HepG2 (cell line): Measurements from ENCODE around the gene HBS1L.

ENCODE experiments used
- ATF4 ChIP-seq, 2 experiments: fragments of 450-650 bp in 1 of 2; sonication (generic) in 1 of 2; formaldehyde crosslinking; IDR thresholded peaks; 2 replicates each; pipeline versions ENCODE4 v1.5.0 to v1.8.0; 2020 to 2022; ENCODE audit warnings: mild to moderate bottlenecking in 1 of 2, missing genetic modification reagents in 1 of 2
- JUND ChIP-seq: sonication (generic); formaldehyde crosslinking; IDR thresholded peaks from 2 replicates; pipeline ENCODE4 v1.8.0; 2022; ENCODE audit warnings: mild to moderate bottlenecking, missing genetic modification reagents
- LRRFIP1 ChIP-seq: sonication (generic); formaldehyde crosslinking; conservative IDR thresholded peaks from 2 replicates; pipeline ENCODE4 v1.4.0; 2020; ENCODE audit warnings: missing genetic modification reagents
- MLLT10 ChIP-seq: sonication (generic); formaldehyde crosslinking; IDR thresholded peaks from 2 replicates; pipeline ENCODE4 v1.4.0; 2020; ENCODE audit warnings: missing genetic modification reagents
- NFE2L2 ChIP-seq: fragments of 150-350 bp; IDR thresholded peaks from 2 replicates; pipeline ENCODE4 v1.6.1; 2014; ENCODE audit warnings: low read length
- PAX8 ChIP-seq: sonication (generic); formaldehyde crosslinking; IDR thresholded peaks from 2 replicates; pipeline ENCODE4 v1.8.0; 2022; ENCODE audit warnings: mild to moderate bottlenecking, missing genetic modification reagents, borderline replicate concordance
- POLR2A ChIP-seq, 2 experiments: IDR thresholded peaks; 2 replicates each; pipeline ENCODE4 v1.6.1; 2011; ENCODE audit warnings: low read depth in 2 of 2, low read length in 2 of 2, mild to moderate bottlenecking in 1 of 2, moderate library complexity in 1 of 2; ENCODE audit not compliant: insufficient read depth in 1 of 2
- RFX5 ChIP-seq: IDR thresholded peaks from 2 replicates; pipeline ENCODE4 v1.6.1; 2011; ENCODE audit warnings: low read depth, low read length, improper control_type of control experiment
- ZC3H13 ChIP-seq: sonication (generic); formaldehyde crosslinking; IDR thresholded peaks from 2 replicates; pipeline ENCODE4 v1.8.1; 2023; ENCODE audit warnings: mild to moderate bottlenecking, missing genetic modification reagents, moderate library complexity
- ZMYM2 ChIP-seq: sonication (generic); formaldehyde crosslinking; IDR thresholded peaks from 2 replicates; pipeline ENCODE4 v1.8.0; 2022; ENCODE audit warnings: mild to moderate bottlenecking, missing genetic modification reagents
- ZNF761 ChIP-seq: sonication (generic); formaldehyde crosslinking; conservative IDR thresholded peaks from 2 replicates; pipeline ENCODE4 v1.4.0; 2020; ENCODE audit warnings: mild to moderate bottlenecking, missing genetic modification reagents

- TF ChIP-seq MLLT10 (no peak), LRRFIP1 (CRISPR knock-in tag) (no peak), ZNF761 (no peak), PAX8 (CRISPR knock-in tag) (no peak), NFE2L2 (no peak), JUND (no peak), RFX5 (no peak), ZMYM2 (CRISPR knock-in tag) (no peak), ATF4 (CRISPR knock-in tag; IDR thresholded peaks at IDR 0.05) (no peak), ZC3H13 (CRISPR knock-in tag) (no peak), POLR2A (IDR thresholded peaks at IDR 0.05; ENCODE audit: insufficient read depth in 1 of 2, low read depth in 2 of 2, low read length in 2 of 2) (no peak)
These were observed 70.8 kb downstream of the HBS1L start for GRCh38 chr6:134983823-134984222.
